K562 (cell line): Measurements from ENCODE around the gene ETHE1.

Experiments used
- CTCF ChIP-seq, 3 experiments: IDR thresholded peaks in 2 of 3; conservative IDR thresholded peaks in 1 of 3; 2 replicates each; pipeline ENCODE4 v1.5.1; 2011 to 2012; ENCODE audit warnings: low read length in 3 of 3, mild to moderate bottlenecking in 3 of 3, control low read depth in 2 of 3, improper control_type of control experiment in 1 of 3, inconsistent platforms in 1 of 3, low read depth in 1 of 3, mixed read lengths in 1 of 3, moderate library complexity in 1 of 3; ENCODE audit not compliant: insufficient read depth in 2 of 3
- E2F6 ChIP-seq, 2 experiments: IDR thresholded peaks; 2 replicates each; pipeline ENCODE4 v1.6.1; 2011; ENCODE audit warnings: borderline replicate concordance in 1 of 2, control low read depth in 1 of 2, low read depth in 1 of 2, low read length in 1 of 2, mild to moderate bottlenecking in 1 of 2, mixed read lengths in 1 of 2, moderate library complexity in 1 of 2; ENCODE audit not compliant: insufficient read depth in 1 of 2, insufficient read length in 1 of 2, poor library complexity in 1 of 2, severe bottlenecking in 1 of 2; ENCODE audit errors: extremely low read depth in 1 of 2
- HMG20A ChIP-seq: fragments of 450-650 bp; formaldehyde crosslinking; conservative IDR thresholded peaks from 2 replicates; pipeline ENCODE4 v1.4.0; 2020; ENCODE audit warnings: mild to moderate bottlenecking, mixed read lengths
- NFYB ChIP-seq: IDR thresholded peaks from 2 replicates; pipeline ENCODE4 v1.6.1; 2011; ENCODE audit warnings: mild to moderate bottlenecking, moderate library complexity; ENCODE audit not compliant: insufficient read length; ENCODE audit errors: extremely low read depth
- POLR2A ChIP-seq: fragments of 450-650 bp; conservative IDR thresholded peaks from 2 replicates; pipeline ENCODE4 v1.6.1; 2016
- RB1 ChIP-seq: fragments of 450-650 bp; IDR thresholded peaks from 2 replicates; pipeline ENCODE4 v1.6.1; 2017; ENCODE audit warnings: low read depth, mild to moderate bottlenecking
- ZNF124 ChIP-seq: sonication (generic); formaldehyde crosslinking; IDR thresholded peaks from 2 replicates; pipeline ENCODE4 v1.8.1; 2022; ENCODE audit warnings: missing genetic modification reagents
- ZZZ3 ChIP-seq: fragments of 450-650 bp; IDR thresholded peaks from 2 replicates; pipeline ENCODE4 v1.6.1; 2016; ENCODE audit warnings: antibody characterized with exemption, mild to moderate bottlenecking, moderate library complexity

GRCh38 chr19:43499042-43499441 is 28.0 kb downstream of the ETHE1 start:
- TF ChIP-seq RB1 (no peak), POLR2A (no peak), ZNF124 (CRISPR knock-in tag) (no peak), NFYB (no peak), E2F6 (IDR thresholded peaks at IDR 0.05; ENCODE audit: borderline replicate concordance in 1 of 2, extremely low read depth in 1 of 2, insufficient read depth in 1 of 2, insufficient read length in 1 of 2, low read depth in 1 of 2, low read length in 1 of 2, poor library complexity in 1 of 2, severe bottlenecking in 1 of 2) (no peak), ZZZ3 (no peak), CTCF (IDR thresholded peaks at IDR 0.05 in 2 of 3, conservative IDR thresholded peaks at IDR 0.05 in 1 of 3; ENCODE audit: insufficient read depth in 2 of 3, low read depth in 1 of 3, low read length in 3 of 3) (no peak), HMG20A (no peak)
